ENCODE results near the gene GUCA2A.

Gene GUCA2A

GRCh38 chr1:42163536-42164503 lies 725 bp downstream of the GUCA2A start:
- TF ChIP-seq CTCF (IDR thresholded peaks at IDR 0.05; ENCODE audit: low read depth, low read length, poor library complexity, severe bottlenecking) (no peak), EZH2phosphoT487 (IDR thresholded peaks at IDR 0.05; ENCODE audit: borderline replicate concordance, low read length) (no peak)
- H3K4me1 ChIP-seq (ENCODE audit: control insufficient read depth, low read length), result no peaks in the 10 kb centered on the region
- no peaks in the 10 kb centered on the region for H4K20me1 ChIP-seq (ENCODE audit: control insufficient read depth, insufficient read depth, low read depth, low read length)
- H3K4me2 ChIP-seq (ENCODE audit: low read length), result no peak overlapping the region
- H3K36me3 ChIP-seq (ENCODE audit: control insufficient read depth, low read length), result no peaks in the 10 kb centered on the region
- no peaks in the 10 kb centered on the region for H3K79me2 ChIP-seq (ENCODE audit: control insufficient read depth, low read length)
- peaks cover 7% of the 10 kb centered on the region for H3K27me3 ChIP-seq (ENCODE audit: control insufficient read depth, low read length)
- no peak overlapping the region for H3K4me3 ChIP-seq (ENCODE audit: low read length)
- no peaks in the 10 kb centered on the region for H3F3A ChIP-seq (ENCODE audit: control insufficient read depth, insufficient read depth)
- no peak overlapping the region for H3K27ac ChIP-seq (ENCODE audit: low read depth, low read length)
- peaks cover 8% of the 10 kb centered on the region for H3K9me3 ChIP-seq (ENCODE audit: control insufficient read depth, insufficient read depth, low read length)
- no peaks in the 10 kb centered on the region for H3K9me2 ChIP-seq (replicated peaks; ENCODE audit: control insufficient read depth, low read length)

GRCh38 chr1:42163114-42163513 lies 1.4 kb downstream of the GUCA2A start:
- H3K4me1 ChIP-seq (ENCODE audit: control insufficient read depth, low read length), result no peaks in the 10 kb centered on the region
- H3K79me2 ChIP-seq (ENCODE audit: control insufficient read depth, low read length), result no peaks in the 10 kb centered on the region
- TF ChIP-seq CTCF (IDR thresholded peaks at IDR 0.05; ENCODE audit: low read depth, low read length, poor library complexity, severe bottlenecking), result no peak
- no peak for TF ChIP-seq EZH2phosphoT487 (IDR thresholded peaks at IDR 0.05; ENCODE audit: borderline replicate concordance, low read length)
- H3K4me3 ChIP-seq (ENCODE audit: low read length), result no peak overlapping the region
- H3F3A ChIP-seq (ENCODE audit: control insufficient read depth, insufficient read depth), result no peaks in the 10 kb centered on the region
- H3K27me3 ChIP-seq (ENCODE audit: control insufficient read depth, low read length), result peaks cover 7% of the 10 kb centered on the region
- no peak overlapping the region for H3K4me2 ChIP-seq (ENCODE audit: low read length)
- no peaks in the 10 kb centered on the region for H3K9me2 ChIP-seq (replicated peaks; ENCODE audit: control insufficient read depth, low read length)
- H3K36me3 ChIP-seq (ENCODE audit: control insufficient read depth, low read length), result no peaks in the 10 kb centered on the region
- peaks cover 8% of the 10 kb centered on the region for H3K9me3 ChIP-seq (ENCODE audit: control insufficient read depth, insufficient read depth, low read length)
- no peaks in the 10 kb centered on the region for H4K20me1 ChIP-seq (ENCODE audit: control insufficient read depth, insufficient read depth, low read depth, low read length)
- no peak overlapping the region for H3K27ac ChIP-seq (ENCODE audit: low read depth, low read length)

- Histone ChIP-seq H3K36me3 (ENCODE audit: control insufficient read depth, low read length) (no peaks in the 10 kb centered on the region), H4K20me1 (ENCODE audit: control insufficient read depth, insufficient read depth, low read depth, low read length) (no peaks in the 10 kb centered on the region), H3K9me2 (replicated peaks; ENCODE audit: control insufficient read depth, low read length) (no peaks in the 10 kb centered on the region), H3K79me2 (ENCODE audit: control insufficient read depth, low read length) (no peaks in the 10 kb centered on the region), H3K27ac (ENCODE audit: low read depth, low read length) (no peak overlapping the region), H3F3A (ENCODE audit: control insufficient read depth, insufficient read depth) (no peaks in the 10 kb centered on the region), H3K4me3 (ENCODE audit: low read length) (no peak overlapping the region), H3K9me3 (ENCODE audit: control insufficient read depth, insufficient read depth, low read length) (peaks cover 8% of the 10 kb centered on the region), H3K27me3 (ENCODE audit: control insufficient read depth, low read length) (peaks cover 7% of the 10 kb centered on the region), H3K4me2 (ENCODE audit: low read length) (no peak overlapping the region), H3K4me1 (ENCODE audit: control insufficient read depth, low read length) (no peaks in the 10 kb centered on the region)
- no peak for TF ChIP-seq EZH2phosphoT487 (IDR thresholded peaks at IDR 0.05; ENCODE audit: borderline replicate concordance, low read length)
- TF ChIP-seq CTCF (IDR thresholded peaks at IDR 0.05; ENCODE audit: low read depth, low read length, poor library complexity, severe bottlenecking), result no peak
Measured at GRCh38 chr1:42162181-42162580, 2.4 kb downstream of the GUCA2A start.
